Measurements from ENCODE around the gene COL4A4. TPM values are rescaled to one million over a fixed set of nuclear protein-coding genes. Genes with fewer than 3 reads are reported as not detected.

COL4A4 gene
- total RNA-seq, 4 donors from 2014 or later: 3.6 to 9.6 (median 6.1) TPM

DNA sequence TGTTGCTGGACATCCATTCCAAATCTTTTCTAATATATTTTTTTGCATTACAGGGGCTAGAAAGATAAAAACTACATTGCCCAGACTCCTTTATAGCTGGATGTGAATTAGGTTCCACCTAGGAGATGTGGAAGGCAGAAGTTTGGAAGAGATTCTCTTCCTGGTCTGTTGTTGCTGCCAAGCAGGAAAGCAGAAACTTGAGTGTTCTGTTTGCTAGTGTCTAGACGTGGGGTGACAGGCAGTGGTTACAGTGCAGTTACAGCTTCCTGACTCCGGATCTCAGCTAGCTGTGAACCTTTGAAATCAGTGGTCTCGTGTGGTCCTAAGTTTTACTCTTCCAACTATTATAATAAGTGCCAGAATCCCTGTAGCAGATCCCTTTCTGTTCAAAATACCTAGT, 46.2 kb downstream of the COL4A4 start:
- Histone ChIP-seq H3K36me3 (no peaks in the 10 kb centered on the region), H3K27ac (replicated peaks in 1 of 4) (no peak overlapping the region)

GRCh38 chr2:227117027-227117426, 47.0 kb downstream of the COL4A4 start:
- Histone ChIP-seq H3K36me3 (no peaks in the 10 kb centered on the region), H3K4me1 (no peaks in the 10 kb centered on the region), H3K9me3 (no peaks in the 10 kb centered on the region), H3K4me3 (no peak overlapping the region), H3K27ac (replicated peaks in 1 of 4) (no peak overlapping the region), H3K27me3 (no peaks in the 10 kb centered on the region)
- 83% methylated on average over 1 of the region's 1 CpG for WGBS
- TF ChIP-seq, protein P1, sequence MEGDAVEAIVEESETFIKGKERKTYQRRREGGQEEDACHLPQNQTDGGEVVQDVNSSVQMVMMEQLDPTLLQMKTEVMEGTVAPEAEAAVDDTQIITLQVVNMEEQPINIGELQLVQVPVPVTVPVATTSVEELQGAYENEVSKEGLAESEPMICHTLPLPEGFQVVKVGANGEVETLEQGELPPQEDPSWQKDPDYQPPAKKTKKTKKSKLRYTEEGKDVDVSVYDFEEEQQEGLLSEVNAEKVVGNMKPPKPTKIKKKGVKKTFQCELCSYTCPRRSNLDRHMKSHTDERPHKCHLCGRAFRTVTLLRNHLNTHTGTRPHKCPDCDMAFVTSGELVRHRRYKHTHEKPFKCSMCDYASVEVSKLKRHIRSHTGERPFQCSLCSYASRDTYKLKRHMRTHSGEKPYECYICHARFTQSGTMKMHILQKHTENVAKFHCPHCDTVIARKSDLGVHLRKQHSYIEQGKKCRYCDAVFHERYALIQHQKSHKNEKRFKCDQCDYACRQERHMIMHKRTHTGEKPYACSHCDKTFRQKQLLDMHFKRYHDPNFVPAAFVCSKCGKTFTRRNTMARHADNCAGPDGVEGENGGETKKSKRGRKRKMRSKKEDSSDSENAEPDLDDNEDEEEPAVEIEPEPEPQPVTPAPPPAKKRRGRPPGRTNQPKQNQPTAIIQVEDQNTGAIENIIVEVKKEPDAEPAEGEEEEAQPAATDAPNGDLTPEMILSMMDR (IDR thresholded peaks at IDR 0.05): no peak
- no peak for TF ChIP-seq EP300 (IDR thresholded peaks at IDR 0.05)
- no peak for TF ChIP-seq POLR2A (IDR thresholded peaks at IDR 0.05; ENCODE audit: low read depth)
- no peak for TF ChIP-seq POLR2AphosphoS5 (IDR thresholded peaks at IDR 0.05)
- intact Hi-C loops (cut with DNase I): no loop called here
- DNase-seq (ENCODE audit: extremely low spot score): no peak

More for the DNA sequence above, 46.2 kb downstream of the COL4A4 start:
- WGBS: 30% methylated on average over 3 of the region's 3 CpGs
- intact Hi-C loops (cut with DNase I): no loop called here
- no peak for DNase-seq (ENCODE audit: extremely low spot score)
- no peaks in the 10 kb centered on the region for H3K4me1 ChIP-seq
- H3K9me3 ChIP-seq: no peaks in the 10 kb centered on the region
- H3K27me3 ChIP-seq: no peaks in the 10 kb centered on the region
- H3K4me3 ChIP-seq: no peak overlapping the region
- TF ChIP-seq POLR2A (IDR thresholded peaks at IDR 0.05; ENCODE audit: low read depth): no peak
- TF ChIP-seq, protein P1 (IDR thresholded peaks at IDR 0.05): no peak
- no peak for TF ChIP-seq POLR2AphosphoS5 (IDR thresholded peaks at IDR 0.05)
- TF ChIP-seq EP300 (IDR thresholded peaks at IDR 0.05): no peak

GRCh38 chr2:227115761-227116160, 48.2 kb downstream of the COL4A4 start:
- no peak overlapping the region for H3K4me3 ChIP-seq
- H3K27ac ChIP-seq (replicated peaks in 1 of 4): no peak overlapping the region
- intact Hi-C loops (cut with DNase I): no loop called here
- 69% methylated on average over 5 of the region's 5 CpGs for WGBS
- no peaks in the 10 kb centered on the region for H3K27me3 ChIP-seq
- DNase-seq (ENCODE audit: extremely low spot score): no peak
- TF ChIP-seq POLR2A (IDR thresholded peaks at IDR 0.05; ENCODE audit: low read depth): no peak
- TF ChIP-seq, protein P1 (IDR thresholded peaks at IDR 0.05): no peak
- no peak for TF ChIP-seq EP300 (IDR thresholded peaks at IDR 0.05)
- TF ChIP-seq POLR2AphosphoS5 (IDR thresholded peaks at IDR 0.05): no peak
- no peaks in the 10 kb centered on the region for H3K9me3 ChIP-seq
- no peaks in the 10 kb centered on the region for H3K4me1 ChIP-seq
- H3K36me3 ChIP-seq: no peaks in the 10 kb centered on the region

DNA sequence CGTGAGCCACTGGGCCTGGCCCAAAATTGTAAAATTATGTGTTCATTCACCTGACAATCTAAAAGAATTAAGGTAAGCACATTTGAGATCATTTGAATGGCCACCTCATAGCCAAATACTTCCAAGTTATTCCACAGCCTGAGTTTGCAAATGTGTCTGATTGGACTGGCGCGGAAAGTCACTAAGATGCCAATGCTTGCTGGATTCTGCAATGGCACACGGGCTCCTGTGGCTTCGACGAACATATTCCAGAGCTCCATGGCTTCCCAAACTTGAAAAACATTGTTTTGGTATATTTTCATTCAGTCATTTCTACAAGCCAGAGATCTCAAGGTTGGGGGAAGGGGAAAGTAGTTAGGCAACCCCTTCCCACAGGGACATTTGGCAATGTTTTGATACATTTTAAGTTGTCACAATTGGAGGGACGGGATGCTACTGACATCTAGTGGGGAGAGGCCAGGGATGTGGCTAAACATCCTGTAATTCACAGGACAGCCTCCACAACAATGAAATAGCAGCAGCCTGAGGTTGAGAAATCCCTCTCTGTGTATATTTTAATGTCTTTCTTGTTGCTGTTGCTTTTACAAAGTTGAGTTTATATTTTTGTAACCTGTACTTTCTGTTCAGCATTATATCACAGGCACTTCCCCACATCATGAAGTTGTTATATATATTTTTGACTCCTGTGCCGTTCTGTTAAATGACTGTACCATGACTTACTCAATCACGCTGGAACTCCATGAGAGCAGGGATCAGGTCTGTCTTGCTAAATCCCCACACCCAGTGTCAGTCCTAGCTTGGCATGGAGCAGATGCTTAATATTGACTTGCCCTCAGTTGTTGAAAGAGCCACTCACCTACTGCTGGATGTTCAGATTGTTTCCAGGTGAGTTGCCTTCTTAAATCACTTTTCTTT, 56.9 kb downstream of the COL4A4 start:
- H3K4me1 ChIP-seq: no peaks in the 10 kb centered on the region
- H3K27ac ChIP-seq (replicated peaks in 1 of 4): no peak overlapping the region
- H3K27me3 ChIP-seq: peaks cover 0 to 7% (median 0%) of the 10 kb centered on the region in 4 donors
- DNase-seq (ENCODE audit: extremely low spot score): no peak
- no peak overlapping the region for H3K4me3 ChIP-seq
- H3K9me3 ChIP-seq: no peaks in the 10 kb centered on the region
- no peak for TF ChIP-seq POLR2AphosphoS5 (IDR thresholded peaks at IDR 0.05)
- TF ChIP-seq, protein P1 (IDR thresholded peaks at IDR 0.05): peak in 1 of 3 experiments; percentile 41
- 77% methylated on average over 9 of the region's 9 CpGs for WGBS
- H3K36me3 ChIP-seq: no peaks in the 10 kb centered on the region
- intact Hi-C loops (cut with DNase I): no loop called here

All from esophagus muscularis mucosa (tissue), 4 donors.